GM23248 (cell line): ENCODE measurements around the gene MDP1.

Experiments used
- EZH2 ChIP-seq: fragments of 200-600 bp; sonication (generic); IDR thresholded peaks from 2 replicates; pipeline ENCODE4 v1.6.1; 2018; ENCODE audit warnings: antibody characterized with exemption, mild to moderate bottlenecking; ENCODE audit not compliant: insufficient read depth, poor library complexity, severe bottlenecking
- EZH2phosphoT487 ChIP-seq: fragments of 200-600 bp; sonication (generic); IDR thresholded peaks from 2 replicates; pipeline ENCODE4 v1.6.1; 2018; ENCODE audit warnings: antibody characterized with exemption, moderate library complexity, mild to moderate bottlenecking, low read depth; ENCODE audit not compliant: insufficient read depth

DNA sequence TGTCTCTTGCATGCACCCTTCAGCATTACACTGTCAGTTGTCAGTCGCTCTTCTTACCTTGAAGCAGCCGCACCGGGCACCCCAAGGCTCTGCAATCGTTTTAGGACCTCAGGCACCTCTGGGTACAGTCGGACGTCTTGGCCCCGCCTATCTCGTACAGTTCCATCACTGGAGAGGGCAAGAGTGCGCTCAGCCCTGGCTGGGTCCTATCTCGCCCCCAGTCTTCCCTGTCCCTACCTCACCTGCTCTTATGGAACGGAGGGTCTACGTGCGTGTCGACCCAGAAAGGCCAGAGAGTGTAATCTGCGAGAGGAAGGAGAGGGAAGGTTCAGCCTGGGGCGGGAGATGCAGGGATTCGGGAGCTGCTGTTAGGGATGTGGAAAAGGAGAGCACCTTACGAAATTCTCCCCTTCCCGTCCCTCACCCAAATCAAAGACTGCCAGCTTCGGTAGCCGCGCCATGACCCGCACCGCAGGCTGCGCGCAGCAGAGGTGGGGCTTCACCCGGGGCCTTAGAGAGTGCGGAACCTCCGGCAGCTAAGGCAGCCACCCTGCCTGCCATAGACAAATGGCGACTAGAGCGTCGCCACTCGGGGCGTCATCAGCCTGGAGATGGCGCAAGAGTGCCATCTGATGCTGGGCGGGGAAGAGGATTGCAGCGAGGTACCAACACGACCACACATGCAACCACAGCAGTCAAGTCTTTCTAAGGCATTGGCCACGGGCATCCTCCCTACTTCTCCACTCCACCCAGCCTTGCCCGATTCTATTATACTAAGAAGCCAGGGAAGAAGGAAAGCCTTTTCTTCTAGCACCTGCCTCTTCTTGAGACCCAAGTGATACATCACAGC lies at the start of gene MDP1:
- TF ChIP-seq EZH2 (no peak), EZH2phosphoT487 (no peak)
